Pancreas (tissue), 10 donors: ENCODE data around the gene ZSCAN30. TPM values are rescaled to one million over a fixed set of nuclear protein-coding genes. Genes with fewer than 3 reads are reported as not detected.

Experiments used
- ATAC-seq, 4 donors: fragments of 200-7000 bp; cut with Tn5 transposase; one replicate each; pipeline versions ENCODE4 v1.8.0 to v1.9.1; 2020; ENCODE audit warnings: mild to moderate bottlenecking in 4 of 4, moderate library complexity in 4 of 4
- DNase-seq, 6 donors: peaks; one replicate each; pipeline ENCODE4 v3.0.0-alpha.2; 2020
- FAIRE-seq: peaks from 2 replicates; lab custom pipeline; 2012; peaks lifted over from hg19 to GRCh38; lab: Jason Lieb, UNC
- H3K27ac ChIP-seq, 4 donors: fragments of 200-600 bp; sonication (generic); 1 replicate in 3 of 4; 2 replicates in 1 of 4; pipeline versions ENCODE4 v1.5.0 to v1.8.0; 2020
- H3K27me3 ChIP-seq, 4 donors: fragments of 200-600 bp; one replicate each; pipeline ENCODE4 v1.8.0; 2021
- H3K36me3 ChIP-seq, 3 donors: fragments of 200-600 bp; sonication (generic) in 1 of 3; one replicate each; pipeline versions ENCODE4 v1.5.0 to v1.8.0; 2020 to 2021
- H3K4me1 ChIP-seq, 3 donors: fragments of 200-600 bp; one replicate each; pipeline ENCODE4 v1.8.0; 2021
- H3K4me3 ChIP-seq, 4 donors: fragments of 200-600 bp; sonication (generic) in 2 of 4; one replicate each; pipeline versions ENCODE4 v1.5.0 to v1.8.0; 2020 to 2021
- H3K9me3 ChIP-seq, 4 donors: fragments of 200-600 bp; one replicate each; pipeline ENCODE4 v1.8.0; 2021
- CTCF ChIP-seq, 4 donors: fragments of 200-600 bp; sonication (generic) in 3 of 4; IDR thresholded peaks; one replicate each; pipeline versions ENCODE4 v1.5.0 to v1.8.0; 2021; ENCODE audit warnings: antibody characterized with exemption in 4 of 4
- WGBS, 2 donors: extraction: QIAGEN DNeasy Blood & Tissue Kit; methylation state at CpG; one replicate each; pipeline ENCODE4 v1.1.7; 2013; 5-methylcytosine and 5-hydroxymethylcytosine counted together
- intact Hi-C, 3 donors: fragments of 100-400 bp; cut with DNase I; formaldehyde crosslinking; loops; one replicate each; pipeline versions ENCODE4 v1.11.1 to v1.14.2; 2022
- polyA plus RNA-seq, 2 donors: library from polyadenylated mRNA; stranded (reverse); fragments of 200-250 nt; gene quantifications; one replicate each; pipeline ENCODE4 v1.2.3, GENCODE V29; 2013
- total RNA-seq, 6 donors: library from RNA; stranded (reverse); fragmentation: NEBNext Ultra II Directional in 4 of 6; extraction: Animal tissue kit (Norgen Biotek cat#: 25700) in 4 of 6; gene quantifications; one replicate each; pipeline versions ENCODE4 v1.2.1 to v1.2.4, GENCODE V29; 2021 to 2023
- donor health status: healthy with polysubstance abuse.
- donor health status: DM: no; HTN: no; CAD: no; lungs with moderate emphysema.
- donor health status: DM: no; HTN: no; CAD: no.
- donor health status: control.
- donor health status: control.
- donor health status: Bipolar disorder and iron deficiency.
- donor health status: DM: yes; HTN: yes; CAD: no.
- donor health status: DM: no; HTN: no; CAD: no.
- donor health status: DM: no; HTN: no; CAD: no.
- donor health status: DM: yes; HTN: yes; CAD: no.

ZSCAN30 gene
- total and polyA plus RNA-seq, 8 donors, result 5.2 to 16.9 (median 8.8) TPM

- ATAC-seq, result no peak
Measured at GRCh38 chr18:35283923-35284794, 5.9 kb downstream of the ZSCAN30 start.

GRCh38 chr18:35282353-35282752, 7.7 kb downstream of the ZSCAN30 start:
- no peak for TF ChIP-seq CTCF (IDR thresholded peaks at IDR 0.05)
- DNase-seq, result no peak
- FAIRE-seq, result no peak
- Histone ChIP-seq H3K4me3 (no peak overlapping the region), H3K36me3 (no peaks in the 10 kb centered on the region), H3K9me3 (no peaks in the 10 kb centered on the region), H3K27me3 (no peaks in the 10 kb centered on the region), H3K4me1 (peaks cover 0 to 7% (median 4%) of the 10 kb centered on the region in 3 donors), H3K27ac (no peak overlapping the region)
- 93 to 96% methylated on average over 1 of the region's 1 CpG for WGBS, 2 donors
- intact Hi-C loops, result no loop called here
- ATAC-seq, result no peak

More at GRCh38 chr18:35283923-35284794, 5.9 kb downstream of the ZSCAN30 start:
- FAIRE-seq (no peak), DNase-seq (peak in 1 of 6 donors; percentile 53)
- Histone ChIP-seq H3K36me3 (no peaks in the 10 kb centered on the region), H3K4me1 (peaks cover 0 to 7% (median 4%) of the 10 kb centered on the region in 3 donors), H3K9me3 (no peaks in the 10 kb centered on the region), H3K27me3 (no peaks in the 10 kb centered on the region), H3K4me3 (no peak overlapping the region), H3K27ac (no peak overlapping the region)
- intact Hi-C loops, result no loop called here
- no peak for TF ChIP-seq CTCF (IDR thresholded peaks at IDR 0.05)
- 96 to 100% methylated on average over 7 of the region's 7 CpGs for WGBS, 2 donors

- Histone ChIP-seq H3K4me1 (peaks cover 0 to 7% (median 4%) of the 10 kb centered on the region in 3 donors), H3K4me3 (no peak overlapping the region), H3K9me3 (no peaks in the 10 kb centered on the region), H3K36me3 (no peaks in the 10 kb centered on the region), H3K27me3 (no peaks in the 10 kb centered on the region), H3K27ac (no peak overlapping the region)
- DNase-seq (no peak), ATAC-seq (no peak), FAIRE-seq (no peak)
- intact Hi-C loops, result no loop called here
- TF ChIP-seq CTCF (IDR thresholded peaks at IDR 0.05), result no peak
Measured at GRCh38 chr18:35278969-35279368, 11.1 kb downstream of the ZSCAN30 start.

- DNase-seq (no peak), FAIRE-seq (no peak), ATAC-seq (no peak)
- no peak overlapping the region for H3K4me3 ChIP-seq
- no peaks in the 10 kb centered on the region for H3K27me3 ChIP-seq
- TF ChIP-seq CTCF (IDR thresholded peaks at IDR 0.05), result no peak
- 90% methylated on average over 1 of the region's 1 CpG for WGBS, 2 donors
- no peak overlapping the region for H3K27ac ChIP-seq
- no peaks in the 10 kb centered on the region for H3K36me3 ChIP-seq
- intact Hi-C loops, result no loop called here
- peaks cover 0 to 7% (median 4%) of the 10 kb centered on the region in 3 donors for H3K4me1 ChIP-seq
- H3K9me3 ChIP-seq, result no peaks in the 10 kb centered on the region
Measured at GRCh38 chr18:35278085-35278484, 11.9 kb downstream of the ZSCAN30 start.

- H3K9me3 ChIP-seq, result no peaks in the 10 kb centered on the region
- no peak overlapping the region for H3K27ac ChIP-seq
- no peak for FAIRE-seq
- intact Hi-C loops, result no loop called here
- H3K36me3 ChIP-seq, result no peaks in the 10 kb centered on the region
- no peak for TF ChIP-seq CTCF (IDR thresholded peaks at IDR 0.05)
- ATAC-seq, result no peak
- no peak for DNase-seq
- peaks cover 0 to 7% (median 4%) of the 10 kb centered on the region in 3 donors for H3K4me1 ChIP-seq
- H3K4me3 ChIP-seq, result no peak overlapping the region
- H3K27me3 ChIP-seq, result no peaks in the 10 kb centered on the region
Measured at GRCh38 chr18:35277633-35278032, 12.4 kb downstream of the ZSCAN30 start.
